Kidney (tissue), 14 donors: ENCODE measurements around the gene AKT3. TPM values are rescaled to one million over a fixed set of nuclear protein-coding genes. Genes with fewer than 3 reads are reported as not detected.

ENCODE experiments used
- DNase-seq, 5 donors: peaks; one replicate each; pipeline ENCODE4 v3.0.0-alpha.2; 2013 to 2020
- FAIRE-seq: peaks from 2 replicates; lab custom pipeline; 2012; peaks lifted over from hg19 to GRCh38; lab: Jason Lieb, UNC
- H3K27ac ChIP-seq, 2 donors: one replicate each; pipeline ENCODE4 v1.7.0; 2013; ENCODE audit warnings: low read depth in 2 of 2, low read length in 2 of 2, inconsistent platforms in 1 of 2
- H3K27me3 ChIP-seq: one replicate; pipeline ENCODE4 v1.7.1; 2013; ENCODE audit warnings: low read length, inconsistent platforms; ENCODE audit not compliant: control insufficient read depth, insufficient read depth
- H3K36me3 ChIP-seq, 3 donors: one replicate each; pipeline versions ENCODE4 v1.7.0 to v1.7.1; 2013; ENCODE audit warnings: low read length in 3 of 3, control low read depth in 1 of 3, inconsistent platforms in 1 of 3; ENCODE audit not compliant: insufficient read depth in 3 of 3, control insufficient read depth in 2 of 3
- H3K4me1 ChIP-seq, 3 donors: one replicate each; pipeline versions ENCODE4 v1.7.0 to v1.7.1; 2013; ENCODE audit warnings: low read length in 3 of 3, inconsistent platforms in 1 of 3, low read depth in 1 of 3; ENCODE audit not compliant: control insufficient read depth in 2 of 3, insufficient read depth in 2 of 3
- H3K4me3 ChIP-seq, 3 donors: one replicate each; pipeline versions ENCODE4 v1.7.0 to v1.8.1; 2013; ENCODE audit warnings: low read length in 3 of 3, control low read depth in 1 of 3, inconsistent platforms in 1 of 3
- H3K9ac ChIP-seq, 3 donors: one replicate each; pipeline versions ENCODE4 v1.7.0 to v1.7.1; 2013; ENCODE audit warnings: low read length in 3 of 3, control low read depth in 1 of 3, inconsistent platforms in 1 of 3
- H3K9me3 ChIP-seq, 3 donors: one replicate each; pipeline versions ENCODE4 v1.7.0 to v1.7.1; 2013; ENCODE audit warnings: low read length in 3 of 3, control low read depth in 1 of 3, inconsistent platforms in 1 of 3; ENCODE audit not compliant: control insufficient read depth in 2 of 3, insufficient read depth in 1 of 3
- CTCF ChIP-seq: IDR thresholded peaks from 3 replicates; pipeline ENCODE4 v1.5.1; 2012; ENCODE audit warnings: mild to moderate bottlenecking, moderate library complexity, borderline replicate concordance; ENCODE audit not compliant: insufficient read depth; ENCODE audit errors: extremely low read depth
- intact Hi-C: fragments of 100-400 bp; cut with DNase I; formaldehyde crosslinking; loops from one replicate; pipeline ENCODE4 v1.11.1; 2022
- polyA plus RNA-seq: library from polyadenylated mRNA; stranded (reverse); fragments of 350-450 nt; fragmentation: Illumina TruSeq; extraction: RNeasy Lipid Tissue Mini Kit (QIAGEN cat#74804); gene quantifications from one replicate; pipeline ENCODE4 v1.2.3, GENCODE V29; 2014; ENCODE audit warnings: low read depth, low replicate concordance; ENCODE audit not compliant: insufficient read depth
- total RNA-seq: library from RNA; stranded (reverse); fragmentation: NEBNext Ultra II Directional; extraction: Animal tissue kit (Norgen Biotek cat#: 25700); gene quantifications from one replicate; pipeline ENCODE4 v1.2.1, GENCODE V29; 2021
- donor health status: control.
- donor health status: control.
- donor health status: control.
- donor health status: control.
- donor health status: control.
- donor health status: DM: yes; HTN: yes; CAD: no.
- donor health status: Normal renal cell carcinoma (clear cell type).

The AKT3 gene
- total and polyA plus RNA-seq, 2 donors from 2014 or later, result 9.5 to 81.6 TPM

GRCh38 chr1:243846761-243847160 is 3.3 kb downstream of the AKT3 start:
- H3K9me3 ChIP-seq, result no peaks in the 10 kb centered on the region
- no peak for DNase-seq
- peaks cover 0 to 3% (median 0%) of the 10 kb centered on the region in 3 donors for H3K4me1 ChIP-seq
- H3K9ac ChIP-seq, result no peak overlapping the region
- intact Hi-C loops, result no loop called here
- TF ChIP-seq CTCF, result no peak
- H3K4me3 ChIP-seq, result no peak overlapping the region
- FAIRE-seq, result no peak
- H3K27ac ChIP-seq, result no peak overlapping the region
- H3K36me3 ChIP-seq, result no peaks in the 10 kb centered on the region
- no peaks in the 10 kb centered on the region for H3K27me3 ChIP-seq

GRCh38 chr1:243845888-243846287 is 4.2 kb downstream of the AKT3 start:
- intact Hi-C loops, result no loop called here
- TF ChIP-seq CTCF, result no peak
- no peak overlapping the region for H3K4me3 ChIP-seq
- no peaks in the 10 kb centered on the region for H3K9me3 ChIP-seq
- no peak overlapping the region for H3K27ac ChIP-seq
- no peak for DNase-seq
- H3K27me3 ChIP-seq, result no peaks in the 10 kb centered on the region
- H3K9ac ChIP-seq, result no peak overlapping the region
- no peak for FAIRE-seq
- peaks cover 0 to 3% (median 0%) of the 10 kb centered on the region in 3 donors for H3K4me1 ChIP-seq
- H3K36me3 ChIP-seq, result no peaks in the 10 kb centered on the region

GRCh38 chr1:243844186-243844585 is 5.9 kb downstream of the AKT3 start:
- Histone ChIP-seq H3K9me3 (no peaks in the 10 kb centered on the region), H3K4me1 (peaks cover 0 to 3% (median 0%) of the 10 kb centered on the region in 3 donors), H3K36me3 (no peaks in the 10 kb centered on the region), H3K4me3 (no peak overlapping the region), H3K27ac (no peak overlapping the region), H3K27me3 (no peaks in the 10 kb centered on the region), H3K9ac (no peak overlapping the region)
- DNase-seq, result no peak
- no peak for FAIRE-seq
- intact Hi-C loops, result no loop called here
- TF ChIP-seq CTCF, result no peak

- intact Hi-C loops, result no loop called here
- H3K9me3 ChIP-seq, result no peaks in the 10 kb centered on the region
- DNase-seq (peak in 1 of 5 donors; percentile 3), FAIRE-seq (no peak)
- no peaks in the 10 kb centered on the region for H3K27me3 ChIP-seq
- no peak overlapping the region for H3K27ac ChIP-seq
- TF ChIP-seq CTCF, result no peak
- no peak overlapping the region for H3K9ac ChIP-seq
- no peak overlapping the region for H3K4me3 ChIP-seq
- no peaks in the 10 kb centered on the region for H3K36me3 ChIP-seq
- H3K4me1 ChIP-seq, result peaks cover 0 to 3% (median 0%) of the 10 kb centered on the region in 3 donors
Observed at GRCh38 chr1:243842978-243843511, 7.0 kb downstream of the AKT3 start.
